ENCODE measurements around the gene SMAD3.

- no peak for TF ChIP-seq EP300 (IDR thresholded peaks at IDR 0.05)
- TF ChIP-seq POLR2A (IDR thresholded peaks at IDR 0.05), result no peak
Observed at GRCh38 chr15:67066959-67067853, 1.8 kb downstream of the SMAD3 start.

All from suprapubic skin (tissue), 2 donors.